Breast epithelium (tissue), 3 donors: Measurements from ENCODE around the gene BAIAP3.

Source experiments
- CTCF ChIP-seq, 3 donors: fragments of 450-650 bp; IDR thresholded peaks; one replicate each; pipeline ENCODE4 v1.5.1; 2016 to 2017; ENCODE audit warnings: antibody characterized with exemption in 3 of 3, mild to moderate bottlenecking in 3 of 3, moderate library complexity in 3 of 3
- POLR2A ChIP-seq: fragments of 450-650 bp; IDR thresholded peaks from one replicate; pipeline ENCODE4 v1.6.1; 2016; ENCODE audit warnings: antibody characterized with exemption, mild to moderate bottlenecking, moderate library complexity

- TF ChIP-seq CTCF (IDR thresholded peaks at IDR 0.05) (no peak), POLR2A (no peak)
Observed at GRCh38 chr16:1350691-1351090, 17.2 kb downstream of the BAIAP3 start.
